MM.1S (cell line): ENCODE results near the gene TMEM132D.

Experiments used
- DNase-seq: peaks from one replicate; pipeline ENCODE4 v3.0.0-alpha.2; 2015
- H2AFZ ChIP-seq: fragments of 300-600 bp; sonication (generic); 2 replicates; pipeline ENCODE4 v1.6.0; 2016; ENCODE audit warnings: antibody characterized with exemption, low read length
- H3F3A ChIP-seq: fragments of 300-600 bp; sonication (generic); 2 replicates; pipeline ENCODE4 v1.6.1; 2016; ENCODE audit warnings: mild to moderate bottlenecking, antibody characterized with exemption, low read length, moderate library complexity, mixed read lengths; ENCODE audit not compliant: insufficient read depth
- H3K27ac ChIP-seq: fragments of 300-600 bp; sonication (generic); 2 replicates; pipeline ENCODE4 v1.5.1; 2016; ENCODE audit warnings: mild to moderate bottlenecking, low read length
- H3K27me3 ChIP-seq: fragments of 300-600 bp; sonication (generic); replicated peaks from 2 replicates; pipeline ENCODE4 v1.6.0; 2016; ENCODE audit warnings: low read length; ENCODE audit not compliant: insufficient read depth
- H3K36me3 ChIP-seq: fragments of 300-600 bp; sonication (generic); replicated peaks from 2 replicates; pipeline ENCODE4 v1.6.1; 2016; ENCODE audit warnings: mild to moderate bottlenecking, low read length, mixed read lengths; ENCODE audit not compliant: insufficient read depth
- H3K4me1 ChIP-seq: fragments of 300-600 bp; sonication (generic); 2 replicates; pipeline ENCODE4 v1.6.1; 2016; ENCODE audit warnings: low read length, mixed read lengths
- H3K4me2 ChIP-seq: fragments of 300-600 bp; sonication (generic); 2 replicates; pipeline ENCODE4 v1.6.0; 2016; ENCODE audit warnings: low read depth, low read length
- H3K4me3 ChIP-seq: fragments of 300-600 bp; sonication (generic); 2 replicates; pipeline ENCODE4 v1.5.1; 2016; ENCODE audit warnings: low read length, mixed read lengths
- H3K79me2 ChIP-seq: fragments of 300-600 bp; sonication (generic); 2 replicates; pipeline ENCODE4 v1.6.1; 2016; ENCODE audit warnings: mixed run types, low read length, mixed read lengths
- H3K9ac ChIP-seq: fragments of 300-600 bp; sonication (generic); 2 replicates; pipeline ENCODE4 v1.6.1; 2016; ENCODE audit warnings: low read length, mixed read lengths
- H3K9me2 ChIP-seq: fragments of 300-600 bp; sonication (generic); replicated peaks from 2 replicates; pipeline ENCODE4 v1.6.1; 2016; ENCODE audit warnings: mild to moderate bottlenecking, low read length, mixed read lengths; ENCODE audit not compliant: insufficient read depth
- H3K9me3 ChIP-seq: fragments of 300-600 bp; sonication (generic); replicated peaks from 2 replicates; pipeline ENCODE4 v1.6.1; 2016; ENCODE audit warnings: mild to moderate bottlenecking, low read length, mixed read lengths; ENCODE audit not compliant: insufficient read depth
- H4K20me1 ChIP-seq: fragments of 300-600 bp; sonication (generic); 2 replicates; pipeline ENCODE4 v1.6.1; 2016; ENCODE audit warnings: mild to moderate bottlenecking, low read length, moderate library complexity, mixed read lengths; ENCODE audit not compliant: insufficient read depth
- CTCF ChIP-seq: fragments of 300-600 bp; sonication (generic); IDR thresholded peaks from 2 replicates; pipeline ENCODE4 v1.5.1; 2016; ENCODE audit warnings: antibody characterized with exemption, low read length, mixed read lengths
- EZH2 ChIP-seq: fragments of 300-600 bp; sonication (generic); optimal IDR thresholded peaks from 2 replicates; pipeline ENCODE3; 2017; ENCODE audit warnings: low read depth, mild to moderate bottlenecking, antibody characterized with exemption, low read length, mixed read lengths
- EZH2phosphoT487 ChIP-seq: fragments of 300-600 bp; sonication (generic); IDR thresholded peaks from 2 replicates; pipeline ENCODE4 v1.6.1; 2018; ENCODE audit warnings: antibody characterized with exemption, low read length

TMEM132D gene

GRCh38 chr12:129776977-129777667 is 126.7 kb downstream of the TMEM132D start:
- no peaks in the 10 kb centered on the region for H3K27me3 ChIP-seq
- no peaks in the 10 kb centered on the region for H4K20me1 ChIP-seq
- no peaks in the 10 kb centered on the region for H3K79me2 ChIP-seq
- H3K36me3 ChIP-seq, result no peaks in the 10 kb centered on the region
- no peaks in the 10 kb centered on the region for H3K4me1 ChIP-seq
- no peaks in the 10 kb centered on the region for H3K9me3 ChIP-seq
- H3K4me3 ChIP-seq, result no peak overlapping the region
- H3K4me2 ChIP-seq, result no peak overlapping the region
- H3K9ac ChIP-seq, result no peak overlapping the region
- H3K27ac ChIP-seq, result no peak overlapping the region
- H3F3A ChIP-seq, result no peaks in the 10 kb centered on the region
- DNase-seq, result no peak
- TF ChIP-seq EZH2phosphoT487, result no peak
- no peak for TF ChIP-seq CTCF
- TF ChIP-seq EZH2, result no peak
- no peak overlapping the region for H2AFZ ChIP-seq
- H3K9me2 ChIP-seq, result no peaks in the 10 kb centered on the region

DNA sequence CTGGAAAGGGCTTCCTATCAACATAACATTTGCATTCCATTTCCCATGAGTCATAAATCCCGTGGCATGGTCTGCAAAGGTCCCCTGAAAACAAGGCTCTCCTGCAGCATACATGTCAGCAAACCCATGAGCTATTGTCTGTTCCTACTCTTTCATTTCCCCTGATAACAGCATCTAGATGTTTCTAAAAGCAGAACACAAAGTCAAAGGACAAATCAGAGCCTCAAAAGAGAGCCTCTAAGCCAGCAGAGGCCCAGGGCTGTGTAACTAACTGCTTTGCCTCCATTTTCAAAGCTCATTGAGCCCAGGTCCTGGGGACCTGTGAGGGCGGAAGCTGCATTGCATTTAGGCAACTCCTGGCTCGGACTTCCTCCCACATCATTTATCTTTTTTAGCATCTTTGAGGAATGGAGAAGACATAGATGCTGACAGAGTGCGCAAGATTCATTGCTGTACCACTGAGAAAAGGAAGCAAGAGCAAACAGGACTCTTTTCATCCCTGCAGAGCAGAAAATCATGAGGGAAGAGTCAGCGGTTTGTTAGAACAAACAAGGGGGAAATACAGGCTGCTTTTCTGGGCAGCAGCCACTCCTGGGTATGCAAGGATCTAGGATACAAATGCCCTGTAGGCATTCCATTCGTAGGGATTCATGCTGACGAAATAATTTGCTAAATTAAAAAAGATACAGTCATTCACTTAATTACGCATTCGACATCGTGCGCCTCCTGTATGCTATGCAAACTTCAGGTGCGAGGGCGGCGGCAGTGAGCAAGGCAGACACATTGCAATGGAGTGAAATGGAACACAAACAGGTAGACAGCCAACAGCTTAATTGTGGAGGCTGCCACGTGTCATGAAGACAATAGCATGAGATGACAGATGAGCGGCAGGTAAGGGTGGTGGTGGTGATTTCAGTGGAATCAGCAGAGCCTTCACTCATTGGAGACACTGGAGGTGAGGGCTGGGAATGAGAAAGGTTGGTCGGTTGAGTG is 131.0 kb downstream of the TMEM132D start:
- TF ChIP-seq EZH2phosphoT487 (no peak), EZH2 (no peak), CTCF (no peak)
- Histone ChIP-seq H3K27ac (no peak overlapping the region), H3K4me2 (no peak overlapping the region), H3K9ac (no peak overlapping the region), H3F3A (no peaks in the 10 kb centered on the region), H3K9me3 (no peaks in the 10 kb centered on the region), H3K36me3 (no peaks in the 10 kb centered on the region), H2AFZ (no peak overlapping the region), H3K79me2 (no peaks in the 10 kb centered on the region), H3K9me2 (no peaks in the 10 kb centered on the region), H3K27me3 (no peaks in the 10 kb centered on the region), H4K20me1 (no peaks in the 10 kb centered on the region), H3K4me3 (no peak overlapping the region), H3K4me1 (no peaks in the 10 kb centered on the region)
- DNase-seq, result no peak

GRCh38 chr12:129771238-129771637 is 132.6 kb downstream of the TMEM132D start:
- Histone ChIP-seq H4K20me1 (no peaks in the 10 kb centered on the region), H3K79me2 (no peaks in the 10 kb centered on the region), H3K27me3 (no peaks in the 10 kb centered on the region), H3F3A (no peaks in the 10 kb centered on the region), H3K9ac (no peak overlapping the region), H3K9me3 (no peaks in the 10 kb centered on the region), H3K4me2 (no peak overlapping the region), H3K4me3 (no peak overlapping the region), H3K27ac (no peak overlapping the region), H3K36me3 (no peaks in the 10 kb centered on the region), H3K9me2 (no peaks in the 10 kb centered on the region), H3K4me1 (no peaks in the 10 kb centered on the region), H2AFZ (no peak overlapping the region)
- TF ChIP-seq EZH2 (no peak), EZH2phosphoT487 (no peak), CTCF (no peak)
- no peak for DNase-seq
